GM18526 (cell line): ENCODE measurements around the gene ZNF425.

ENCODE experiments used
- POLR2A ChIP-seq: IDR thresholded peaks from 3 replicates; pipeline ENCODE4 v1.6.1; 2011; ENCODE audit not compliant: insufficient read length; ENCODE audit errors: extremely low read depth

The ZNF425 gene, protein sequence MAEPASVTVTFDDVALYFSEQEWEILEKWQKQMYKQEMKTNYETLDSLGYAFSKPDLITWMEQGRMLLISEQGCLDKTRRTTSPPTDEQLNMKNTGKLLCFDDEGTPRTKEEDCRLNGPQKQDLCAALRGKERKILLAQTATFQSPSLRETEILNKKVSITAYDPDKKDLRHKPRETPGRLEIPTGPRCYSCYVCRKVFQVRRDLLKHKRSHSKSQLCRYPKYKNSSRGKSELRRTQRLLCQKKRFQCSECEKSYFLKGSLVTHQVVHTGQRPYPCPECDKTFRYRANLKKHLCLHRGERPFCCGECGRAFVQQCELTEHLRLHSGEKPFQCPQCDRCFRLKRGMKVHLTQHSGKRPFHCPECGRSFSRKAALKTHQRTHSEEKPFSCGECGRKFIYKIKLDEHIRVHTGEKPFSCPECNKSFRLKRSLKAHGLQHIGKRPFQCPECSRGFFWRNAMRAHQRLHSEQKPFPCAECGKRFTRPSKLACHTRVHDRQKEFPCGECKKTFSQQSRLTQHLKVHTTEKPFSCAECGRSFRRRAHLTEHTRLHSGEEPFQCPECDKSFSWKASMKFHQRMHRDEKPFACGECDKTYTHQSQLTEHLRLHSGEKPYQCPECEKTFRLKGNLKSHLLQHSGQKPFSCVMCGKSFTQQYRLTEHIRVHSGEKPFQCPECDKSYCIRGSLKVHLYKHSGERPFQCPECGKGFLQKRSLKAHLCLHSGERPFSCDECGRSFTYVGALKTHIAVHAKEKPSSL

DNA sequence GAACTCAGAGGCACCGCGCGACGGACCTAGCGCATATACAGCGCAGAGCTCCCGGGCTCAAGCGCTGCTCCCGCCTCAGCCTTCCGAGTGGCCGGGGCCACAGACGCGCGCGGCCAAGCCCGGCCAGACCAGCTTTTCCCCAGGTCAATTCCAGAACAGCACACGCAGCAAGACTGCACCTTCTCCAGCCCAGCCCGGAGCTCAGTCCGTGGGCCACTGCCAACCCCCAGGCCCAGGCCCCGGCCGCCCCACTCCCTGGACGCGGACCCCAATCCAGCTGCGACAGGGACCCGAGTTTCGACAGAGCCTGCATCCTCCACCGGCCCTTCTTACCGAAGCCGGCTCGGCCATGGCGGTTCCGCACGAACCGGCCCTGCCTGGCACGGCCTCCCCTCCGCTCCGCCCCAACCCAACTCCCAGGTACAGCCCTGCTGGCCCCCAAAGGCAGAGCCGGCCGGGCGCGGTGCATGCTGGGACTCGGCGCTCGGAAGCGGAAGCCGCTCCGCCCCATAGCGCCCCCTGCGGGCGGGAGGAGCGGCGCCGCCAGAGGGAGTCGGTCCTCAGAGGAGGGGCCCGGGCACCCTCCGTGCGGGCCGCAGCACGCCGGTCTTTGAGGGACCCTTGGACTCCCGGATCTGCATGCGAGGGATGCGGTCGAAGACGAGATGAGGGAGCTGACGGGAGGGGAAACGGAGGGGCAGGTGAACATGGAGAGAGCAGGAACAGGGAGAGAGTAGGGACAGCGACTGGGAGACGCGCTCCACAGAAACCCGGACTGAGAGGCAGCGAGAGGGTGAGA, at the start of gene ZNF425:
ZNF425 (minus strand) TSS at position 462 of the 799 bp plus-strand sequence; CDS start at position 351, 111 bp downstream.
- peak; percentile 97 for TF ChIP-seq POLR2A

DNA sequence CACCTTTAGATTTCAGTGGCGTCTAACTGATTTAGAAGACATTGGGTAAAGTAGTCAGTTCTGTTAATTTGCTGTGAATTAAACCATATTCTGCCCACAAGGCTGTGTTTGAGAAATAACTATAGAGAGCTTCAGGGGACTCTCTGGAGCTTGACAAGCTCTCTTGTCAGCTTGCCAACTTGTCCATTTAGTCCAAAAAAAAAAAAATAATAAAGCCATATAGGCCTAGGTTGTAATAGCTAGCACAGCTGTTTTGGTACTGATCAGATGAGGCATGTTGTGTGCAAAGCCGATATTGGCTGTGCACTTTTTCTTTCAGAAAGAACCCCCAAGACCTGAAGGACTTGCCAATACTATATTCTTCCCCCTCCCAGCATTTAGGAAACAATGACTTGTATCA, 49.0 kb upstream of the ZNF425 start:
- TF ChIP-seq POLR2A = no peak

DNA sequence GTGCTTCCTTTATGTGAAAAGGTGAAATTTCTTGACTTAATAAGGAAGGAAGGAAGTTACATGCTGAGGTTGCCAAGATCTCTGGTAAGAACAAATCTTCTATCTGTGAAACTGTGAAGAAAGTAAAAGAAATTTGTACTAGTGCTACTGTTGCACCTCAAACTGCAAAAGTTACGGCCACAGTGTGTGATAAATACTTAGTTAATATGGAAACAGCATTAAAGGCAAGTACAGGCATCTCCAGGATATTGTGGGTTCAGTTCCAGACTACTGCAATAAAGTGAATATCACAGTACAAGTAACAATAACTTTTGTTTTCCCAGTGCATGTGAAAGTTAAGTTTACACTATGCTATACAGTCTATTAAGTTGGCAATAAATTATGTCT, 46.4 kb upstream of the ZNF425 start:
- no peak for TF ChIP-seq POLR2A

DNA sequence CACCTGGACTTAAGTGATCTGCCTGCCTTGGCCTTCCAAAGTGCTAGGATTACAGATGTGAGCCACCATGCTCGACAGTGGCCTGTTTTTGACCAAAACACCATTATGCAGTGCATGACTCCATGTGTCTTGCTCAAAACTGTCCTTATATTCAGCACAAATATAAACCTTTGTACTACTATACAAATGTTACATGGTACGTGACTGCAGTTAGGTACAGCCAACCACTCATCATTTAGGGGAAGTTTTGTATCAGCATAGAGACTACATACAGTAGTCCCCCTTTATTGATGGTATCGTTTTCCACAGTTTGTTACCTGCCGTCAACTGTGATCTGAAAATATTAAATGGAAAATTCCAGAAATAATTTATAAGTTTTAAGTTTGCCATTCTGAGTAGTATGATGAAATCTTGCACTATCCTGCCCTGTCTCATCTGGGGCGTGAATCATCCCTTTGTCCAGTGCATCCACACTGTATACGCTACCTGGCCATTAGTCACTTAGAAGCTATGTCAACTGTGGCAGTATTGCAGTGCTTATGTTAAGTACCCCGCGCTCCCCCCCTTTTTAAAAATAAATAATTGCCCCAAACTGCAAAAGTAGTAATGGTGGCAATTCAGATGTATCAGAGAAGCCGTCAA, 45.9 kb upstream of the ZNF425 start:
- TF ChIP-seq POLR2A = no peak

DNA sequence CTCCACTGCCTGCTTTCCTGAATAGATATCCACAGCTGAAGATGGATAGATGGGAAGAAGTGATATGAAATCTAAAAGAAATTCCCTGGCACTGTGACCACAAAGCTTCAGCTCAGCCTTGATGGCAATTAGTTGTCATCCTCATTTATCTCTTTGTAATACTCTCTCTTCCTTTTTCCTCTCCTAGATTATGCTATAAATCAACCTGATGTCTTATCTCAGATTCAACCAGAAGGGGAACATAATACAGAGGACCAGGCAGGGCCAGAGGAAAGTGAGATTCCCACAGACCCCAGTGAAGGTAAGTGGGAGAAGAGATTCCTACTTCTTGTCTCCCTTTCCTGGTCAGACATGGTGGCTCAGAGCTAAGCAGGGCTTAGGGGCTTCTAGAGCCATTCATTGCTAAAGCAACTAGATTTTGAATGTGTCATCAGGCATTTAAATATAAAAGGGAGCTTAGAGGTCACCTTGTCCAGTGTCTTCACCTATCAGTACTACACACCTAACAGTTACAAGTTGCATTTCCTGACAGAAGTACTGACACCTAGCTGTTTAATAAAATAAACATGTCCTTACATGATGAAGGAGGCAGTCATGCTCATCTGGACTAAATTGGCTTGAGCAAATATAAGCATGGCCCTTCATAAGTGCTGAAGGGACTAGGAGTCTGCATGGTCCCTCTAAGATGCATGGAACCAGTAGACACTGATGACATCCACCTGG, 40.7 kb upstream of the ZNF425 start:
- no peak for TF ChIP-seq POLR2A

DNA sequence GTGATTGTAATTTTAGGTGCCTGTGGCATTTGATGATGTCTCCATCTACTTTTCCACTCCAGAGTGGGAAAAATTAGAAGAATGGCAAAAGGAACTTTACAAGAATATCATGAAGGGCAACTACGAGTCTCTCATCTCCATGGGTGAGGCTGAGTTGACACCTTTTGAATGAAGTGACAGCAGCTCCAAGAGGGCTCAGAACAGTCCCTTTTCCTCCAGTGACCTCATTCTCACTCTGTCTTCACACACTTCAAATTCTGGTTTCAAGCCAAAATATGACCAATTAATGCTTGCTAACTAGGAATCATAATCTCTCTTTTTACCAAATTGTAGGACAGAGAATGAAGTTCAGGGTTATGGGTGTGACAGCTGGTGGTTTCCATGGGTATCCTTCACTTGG, 40.0 kb upstream of the ZNF425 start:
- TF ChIP-seq POLR2A = no peak

DNA sequence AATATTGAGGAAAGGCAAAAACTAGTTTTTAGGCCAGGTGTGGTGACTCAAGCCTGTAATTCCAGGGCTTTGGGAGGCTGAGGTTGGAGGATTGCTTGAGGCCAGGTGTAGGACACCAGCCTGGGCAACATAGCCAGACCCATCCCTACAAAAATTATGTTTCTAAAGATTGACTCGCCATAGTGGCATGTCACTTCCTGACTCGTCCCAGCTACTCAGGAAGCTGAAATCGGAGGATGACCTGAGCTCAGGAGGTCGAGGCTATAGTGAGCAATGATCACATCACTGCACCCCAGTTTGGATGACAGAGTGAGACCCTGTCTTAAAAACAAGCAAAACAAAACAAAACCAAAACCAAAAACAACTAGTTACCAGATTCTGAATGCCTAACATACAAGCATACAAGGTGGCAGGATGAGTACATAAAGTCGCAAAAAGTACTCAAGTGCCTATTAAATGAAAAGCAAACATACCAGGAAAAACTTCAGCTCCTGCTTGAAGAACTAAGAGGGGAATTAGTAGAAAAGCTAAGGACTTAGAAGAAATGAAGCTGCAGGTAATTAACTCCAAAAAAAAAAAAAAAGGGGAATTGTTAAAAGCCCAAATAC, 35.2 kb upstream of the ZNF425 start:
- TF ChIP-seq POLR2A = no peak

DNA sequence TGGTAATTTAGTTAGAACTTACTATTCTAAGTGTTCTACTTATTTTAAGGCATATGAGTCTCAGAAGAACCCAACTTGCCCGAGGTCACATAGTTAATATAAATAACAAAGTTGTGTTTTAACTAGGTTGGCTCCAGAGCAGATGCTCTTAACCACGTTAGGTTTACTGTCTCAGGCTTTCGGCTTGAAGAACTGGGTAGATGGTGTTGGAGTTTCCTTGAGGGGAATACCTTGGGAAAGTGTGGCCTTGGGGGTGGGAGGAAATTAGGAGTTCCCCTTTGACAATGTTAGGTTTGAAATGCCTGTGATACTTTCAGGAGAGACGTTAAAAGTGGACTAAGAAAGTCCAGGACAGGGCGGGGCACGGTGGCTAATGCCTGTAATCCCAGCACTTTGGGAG, 30.8 kb upstream of the ZNF425 start:
- TF ChIP-seq POLR2A = no peak

DNA sequence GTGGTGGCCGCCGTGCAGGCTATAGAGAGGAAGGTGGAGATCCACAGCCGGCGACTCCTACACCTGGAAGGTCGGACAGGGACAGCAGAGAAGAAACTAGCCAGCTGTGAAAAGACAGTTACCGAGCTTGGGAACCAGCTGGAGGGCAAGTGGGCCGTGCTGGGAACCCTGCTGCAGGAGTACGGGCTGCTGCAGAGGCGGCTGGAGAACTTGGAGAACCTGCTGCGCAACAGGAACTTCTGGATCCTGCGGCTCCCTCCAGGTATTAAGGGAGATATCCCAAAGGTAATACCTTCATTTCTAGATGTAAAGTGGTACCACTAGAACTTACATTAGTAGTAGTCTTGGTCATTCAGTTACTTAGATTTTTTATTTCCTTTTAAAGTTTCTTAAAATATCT, 27.9 kb upstream of the ZNF425 start:
- no peak for TF ChIP-seq POLR2A

DNA sequence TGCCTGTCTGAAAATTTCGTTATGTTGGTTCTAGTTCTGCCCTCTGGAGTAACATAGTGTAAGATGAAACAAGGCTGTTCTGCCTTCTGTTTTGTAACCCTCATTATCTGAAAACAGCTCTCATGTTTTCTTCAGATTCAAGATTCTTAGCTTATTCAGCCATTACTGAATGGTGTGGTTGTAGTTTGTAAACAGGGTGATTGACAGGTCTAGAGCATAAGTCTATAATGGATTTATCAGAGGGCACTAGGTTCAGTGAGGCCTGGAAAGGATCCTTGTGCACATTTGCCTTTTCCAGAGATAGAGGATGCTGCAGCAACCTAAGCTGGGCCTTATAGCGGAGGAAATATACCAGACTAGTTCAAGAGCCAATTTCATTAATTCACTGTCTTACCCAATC, 27.2 kb upstream of the ZNF425 start:
- TF ChIP-seq POLR2A = no peak

DNA sequence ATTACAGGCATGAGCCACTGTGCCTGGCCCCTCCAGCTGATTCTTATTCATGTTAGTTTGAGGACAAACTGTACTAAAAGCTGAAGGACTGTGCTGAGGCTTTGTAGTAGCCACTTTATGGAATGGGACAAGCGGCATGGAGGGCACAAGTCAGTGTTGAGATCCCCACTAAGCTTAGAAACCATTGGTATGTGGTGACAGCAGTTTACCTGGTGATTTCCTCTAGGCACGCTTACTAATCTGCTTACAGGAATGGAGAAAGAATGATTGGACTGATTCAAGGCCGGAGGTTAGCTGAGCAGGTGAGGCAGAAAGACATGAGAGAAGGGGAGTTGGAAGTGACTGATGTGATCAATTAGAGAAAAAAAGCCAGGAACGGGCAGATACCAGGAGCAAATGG, 24.9 kb upstream of the ZNF425 start:
- TF ChIP-seq POLR2A = no peak

DNA sequence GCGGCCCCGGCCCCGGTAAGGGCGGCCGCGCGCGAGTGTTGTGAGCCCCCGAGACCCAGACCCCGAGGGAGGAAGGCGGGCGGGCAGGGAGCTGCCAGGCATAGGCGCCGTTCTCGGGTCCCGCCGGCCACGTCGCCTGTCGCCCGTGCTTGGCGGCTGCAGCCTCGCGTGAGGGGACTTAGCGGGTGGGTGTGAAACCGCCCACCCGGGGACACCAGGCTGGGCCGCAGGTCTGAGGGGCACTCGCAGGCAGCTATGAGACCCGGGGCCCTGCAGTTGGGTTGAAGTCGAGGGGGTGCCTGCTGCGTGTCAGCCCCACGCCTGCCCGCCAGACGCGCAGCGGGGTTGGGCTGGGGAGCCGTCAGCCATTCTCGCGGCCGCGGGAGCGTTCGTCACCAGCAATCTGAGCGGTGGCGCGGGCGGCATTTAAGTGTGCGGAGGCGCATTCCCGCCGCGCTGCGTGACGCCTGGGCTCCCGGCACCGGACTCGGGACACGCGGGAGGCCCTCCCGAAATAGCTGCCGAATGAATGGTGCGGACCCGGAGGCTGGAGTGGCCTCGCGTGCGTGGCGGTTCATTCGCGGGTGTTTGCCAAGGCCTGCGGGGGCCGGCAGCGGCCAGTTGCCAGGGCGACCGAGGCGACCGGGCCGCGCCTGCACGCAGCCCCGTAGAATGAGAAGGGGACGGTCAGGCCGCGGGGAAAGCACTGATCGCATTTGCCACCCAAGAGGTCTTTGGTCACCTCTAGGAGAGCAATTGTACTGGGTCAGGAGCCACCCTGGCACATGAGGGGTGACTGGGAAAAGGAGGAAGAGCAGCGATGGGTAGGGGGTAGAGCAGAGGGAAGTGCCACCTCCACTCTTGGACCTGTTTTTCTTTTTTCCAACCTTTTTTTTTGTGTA, 21.9 kb upstream of the ZNF425 start:
- TF ChIP-seq POLR2A = peak; percentile 27

DNA sequence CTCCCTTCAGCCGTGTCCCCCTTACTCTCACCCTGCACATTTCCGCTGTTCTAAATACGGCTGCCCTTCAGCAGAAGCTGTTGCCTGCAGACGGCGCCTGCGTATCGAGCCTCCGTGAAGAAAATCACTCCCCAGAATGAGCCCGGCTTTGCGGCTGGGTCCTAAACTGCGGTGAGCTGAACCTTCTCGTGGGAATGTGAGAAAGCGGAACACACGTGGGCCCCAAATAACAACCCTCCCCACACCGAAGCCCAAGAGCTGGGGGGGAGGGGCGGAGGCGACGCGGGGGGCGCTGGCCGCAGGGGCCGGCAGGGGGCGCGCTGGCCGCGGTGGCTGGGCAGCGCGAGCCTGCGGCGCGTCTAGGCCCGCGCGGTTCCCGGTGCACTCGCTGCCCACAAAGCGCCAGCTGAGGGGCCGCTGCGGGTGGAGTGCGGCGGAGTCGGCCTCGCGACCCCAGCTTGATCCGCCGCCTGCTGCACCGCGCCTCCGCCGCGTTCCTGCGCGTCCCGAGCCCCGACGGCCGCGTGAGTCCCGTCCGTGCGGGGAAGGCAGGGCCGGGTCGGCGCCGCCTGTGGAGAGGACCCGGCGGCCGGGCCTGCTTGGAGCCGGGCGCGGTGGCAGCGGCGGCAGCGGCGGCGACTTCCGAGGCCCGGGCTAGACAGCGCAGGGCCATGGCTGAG, 21.1 kb upstream of the ZNF425 start, which contains the start of gene ZNF398:
ZNF398 (plus strand) TSS at position 382 of the 680 bp plus-strand sequence; CDS start at position 672, 290 bp downstream.
- peak; percentile 47 for TF ChIP-seq POLR2A
